GM12878 (cell line): Measurements from ENCODE around the gene ABCA10. TPM values are rescaled to one million over a fixed set of nuclear protein-coding genes. Genes with fewer than 3 reads are reported as not detected.

Experiments
- ATAC-seq: fragments of 200-7000 bp; cut with Tn5 transposase; 3 replicates; pipeline ENCODE4 v1.9.1; 2020; ENCODE audit warnings: mild to moderate bottlenecking, moderate library complexity
- BruUV-seq: library from RNA; stranded (reverse); fragments of 400-500 nt; replicated peaks from 2 replicates; lab custom pipeline; 2021; lab: Mats Ljungman, UMichigan
- CTCF ChIA-PET: fragments of 300-600 bp; sonication (Branson Sonifier 250); formaldehyde crosslinking; extraction: SDS; loops from one replicate; lab custom pipeline; 2021; ENCODE audit warnings: inconsistent platforms; lab: Yijun Ruan, JAX
- POLR2A ChIA-PET: fragments of 350-600 bp; formaldehyde crosslinking; extraction: SDS; loops from one replicate; lab custom pipeline; 2021; ENCODE audit warnings: inconsistent platforms; lab: Charles Lee
- RAD21 ChIA-PET: fragments of 300-600 bp; sonication (Branson Sonifier 250); formaldehyde crosslinking; loops from one replicate; lab custom pipeline; 2023; ENCODE audit warnings: antibody characterized with exemption; ENCODE audit not compliant: unreplicated experiment; lab: Charles Lee
- SMC1A ChIA-PET: fragments of 300-600 bp; sonication (Branson Sonifier 250); formaldehyde crosslinking; loops from one replicate; lab custom pipeline; 2023; ENCODE audit not compliant: unreplicated experiment, uncharacterized antibody; lab: Charles Lee
- DNase-seq: peaks from one replicate; pipeline ENCODE4 v3.0.0-alpha.2; 2011; ENCODE audit warnings: low read depth, low spot score
- FAIRE-seq: peaks from 3 replicates; lab custom pipeline; 2011; peaks lifted over from hg19 to GRCh38; lab: Jason Lieb, UNC
- H2AFZ ChIP-seq: 2 replicates; pipeline ENCODE4 v1.6.0; 2011; ENCODE audit warnings: low read depth, low read length, control low read depth; ENCODE audit not compliant: control insufficient read depth
- H3K27ac ChIP-seq: 2 replicates; pipeline ENCODE4 v1.5.1; 2011; ENCODE audit warnings: control low read depth; ENCODE audit not compliant: control insufficient read depth, insufficient read depth
- H3K27me3 ChIP-seq, 2 experiments: replicated peaks in 1 of 2; 2 replicates each; pipeline versions ENCODE4 v1.6.0 to v1.6.1; 2011; ENCODE audit warnings: low read length in 1 of 2; ENCODE audit not compliant: control insufficient read depth in 2 of 2, insufficient read depth in 2 of 2
- H3K36me3 ChIP-seq, 2 experiments: 2 replicates each; pipeline ENCODE4 v1.5.1; 2011; ENCODE audit warnings: low read length in 1 of 2; ENCODE audit not compliant: control insufficient read depth in 2 of 2, insufficient read depth in 2 of 2
- H3K4me1 ChIP-seq: 2 replicates; pipeline ENCODE4 v1.6.1; 2011; ENCODE audit warnings: mild to moderate bottlenecking, low read length, moderate library complexity, mixed read lengths; ENCODE audit not compliant: control insufficient read depth, insufficient read depth
- H3K4me2 ChIP-seq: 2 replicates; pipeline ENCODE4 v1.6.0; 2011; ENCODE audit warnings: control low read depth; ENCODE audit not compliant: control insufficient read depth, insufficient read depth
- H3K4me3 ChIP-seq: fragments of 200-600 bp; sonication (generic); 2 replicates; pipeline ENCODE4 v1.5.1; 2016
- H3K79me2 ChIP-seq: 2 replicates; pipeline ENCODE4 v1.6.0; 2011; ENCODE audit warnings: low read length; ENCODE audit not compliant: control insufficient read depth, insufficient read depth
- H3K9ac ChIP-seq: 2 replicates; pipeline ENCODE4 v1.8.0; 2011; ENCODE audit warnings: low read length, control low read depth, mixed read lengths; ENCODE audit not compliant: control insufficient read depth, insufficient read depth
- H3K9me3 ChIP-seq: replicated peaks from 3 replicates; pipeline ENCODE4 v1.5.1; 2011; ENCODE audit warnings: mild to moderate bottlenecking, low read length; ENCODE audit not compliant: control insufficient read depth, insufficient read depth
- H4K20me1 ChIP-seq: 2 replicates; pipeline ENCODE4 v1.6.0; 2011; ENCODE audit not compliant: control insufficient read depth, insufficient read depth
- ASH2L ChIP-seq: fragments of 300-600, 200-600 bp; sonication (generic); IDR thresholded peaks from 2 replicates; pipeline ENCODE4 v1.6.1; 2017; ENCODE audit warnings: low read depth, mild to moderate bottlenecking, borderline replicate concordance
- BCL11A ChIP-seq: IDR thresholded peaks from 2 replicates; pipeline ENCODE4 v1.6.1; 2011; ENCODE audit warnings: low read depth, low read length
- CREM ChIP-seq: IDR thresholded peaks from 2 replicates; pipeline ENCODE4 v1.6.1; 2014; ENCODE audit warnings: antibody characterized with exemption, low read depth
- NKRF ChIP-seq: fragments of 450-650 bp; conservative IDR thresholded peaks from 2 replicates; pipeline ENCODE4 v1.6.1; 2017; ENCODE audit warnings: mild to moderate bottlenecking, moderate library complexity
- STAT3 ChIP-seq: IDR thresholded peaks from 2 replicates; pipeline ENCODE4 v1.6.1; 2011; ENCODE audit warnings: low read depth, low read length, improper control_type of control experiment
- TCF3 ChIP-seq: IDR thresholded peaks from 2 replicates; pipeline ENCODE4 v1.6.1; 2012; ENCODE audit warnings: low read depth, mild to moderate bottlenecking, low read length, borderline replicate concordance; ENCODE audit not compliant: insufficient read depth
- USF2 ChIP-seq: IDR thresholded peaks from 2 replicates; pipeline ENCODE4 v1.6.1; 2011; ENCODE audit warnings: low read depth, low read length, improper control_type of control experiment, borderline replicate concordance
- YBX1 ChIP-seq: fragments of 450-650 bp; IDR thresholded peaks from 2 replicates; pipeline ENCODE4 v1.6.1; 2016; ENCODE audit warnings: antibody characterized with exemption
- WGBS: methylation state at CpG from one replicate; pipeline ENCODE4 v1.1.6; 2016; ENCODE audit warnings: low lambda C conversion rate; ENCODE audit not compliant: insufficient replicate concordance, insufficient coverage; ENCODE audit errors: missing lambda C conversion rate; 5-methylcytosine and 5-hydroxymethylcytosine counted together
- in situ Hi-C: fragments of 300-500 bp; cut with MboI; formaldehyde crosslinking; loops from 9 replicates; pipeline ENCODE4 v1.14.3; 2018; ENCODE audit warnings: mixed read lengths
- intact Hi-C: fragments of 100-400 bp; cut with micrococcal nuclease; formaldehyde crosslinking; loops from one replicate; pipeline ENCODE4 v1.14.2; 2022; ENCODE audit not compliant: unreplicated experiment
- polyA plus RNA-seq, 11 experiments: library from polyadenylated mRNA; depleted of rRNA in 4 of 11; unstranded in 6 of 11; stranded (reverse) in 5 of 11; fragments of >200 nt; fragmentation: Nextera tagmentation in 4 of 11; fragmentation: Illumina TruSeq in 1 of 11; extraction: Ambion mirVana in 4 of 11; extraction: Trizol in 1 of 11; gene quantifications; 1 replicate in 1 of 11; 2 replicates in 10 of 11; pipeline versions ENCODE4 v1.2.1 to v1.2.3, GENCODE V29; 2011 to 2016; ENCODE audit warnings: inconsistent platforms in 2 of 11, missing spikeins in 2 of 11, low read depth in 1 of 11
- total RNA-seq, 4 experiments: library from RNA; depleted of rRNA in 3 of 4; stranded (reverse); fragments of >200 nt in 3 of 4; fragmentation: Illumina TruSeq in 1 of 4; extraction: Trizol in 1 of 4; gene quantifications; 2 replicates each; pipeline versions ENCODE4 v1.2.1 to v1.2.3, GENCODE V29; 2013 to 2021

ABCA10 gene
- total and polyA plus RNA-seq, 10 of the 15 experiments (the other 5 are each of a cell fraction or from before 2014, with no cell fraction given) = 0.33 to 3.0 (median 0.83) TPM

GRCh38 chr17:69246202-69246601 lies 17.6 kb upstream of the ABCA10 start:
- in situ Hi-C loops = loop anchor here (10.0 kb wide), 1 partner anchor 711 kb away; no protein-coding TSS in a partner anchor

More at GRCh38 chr17:69246202-69246601, 17.6 kb upstream of the ABCA10 start:
- ATAC-seq (no peak), FAIRE-seq (no peak), DNase-seq (no peak)
- Histone ChIP-seq H3K36me3 (peaks cover 0 to 6% of the 10 kb centered on the region in 2 experiments; a peak in 1 of 4 replicates), H3K9ac (no peak overlapping the region), H3K79me2 (no peaks in the 10 kb centered on the region), H2AFZ (no peak overlapping the region), H3K4me1 (no peaks in the 10 kb centered on the region), H3K27me3 (no peaks in the 10 kb centered on the region), H4K20me1 (no peaks in the 10 kb centered on the region), H3K4me2 (no peak overlapping the region; the same call in 1 of the 2 replicates), H3K9me3 (no peaks in the 10 kb centered on the region), H3K4me3 (no peak overlapping the region), H3K27ac (peak overlapping the region; percentile 4; the same call in 1 of the 2 replicates)
- ChIA-PET SMC1A (interaction anchor here (1.0 to 3.1 kb wide), 6 partner anchors 13 to 475 kb away, joined by 3 to 26 read pairs (median 10); no protein-coding TSS in a partner anchor), RAD21 (interaction anchor here (1.0 to 2.5 kb wide), 8 partner anchors 9 to 474 kb away, joined by 3 to 13 read pairs (median 4); no protein-coding TSS in a partner anchor), CTCF (interaction anchor here (0.6 to 7.3 kb wide), 13 partner anchors 8 to 1080 kb away, joined by 3 to 90 read pairs (median 7); no protein-coding TSS in a partner anchor), POLR2A (no interaction called here)
- BruUV-seq = no TSS peak
- intact Hi-C loops = loop anchor here (5.0 kb wide), 1 partner anchor 274 kb away; no protein-coding TSS in a partner anchor
- TF ChIP-seq USF2 (no peak), BCL11A (no peak), YBX1 (no peak), STAT3 (no peak), CREM (no peak), ASH2L (no peak), TCF3 (no peak), NKRF (no peak)
- WGBS = 47% methylated on average over 1 of the region's 1 CpG
